Stimulated activated CD8-positive, alpha-beta memory T cell treated with anti-CD3 and anti-CD28 coated beads, Interleukin-7, amount 100 ng/mL, for 1 hour (primary cell): Measurements from ENCODE around the gene TOLLIP.

Source experiments
- DNase-seq, 2 donors: peaks; one replicate each; pipeline ENCODE4 v3.0.0-alpha.2; 2020; ENCODE audit warnings: low read depth in 2 of 2

The TOLLIP gene

DNA sequence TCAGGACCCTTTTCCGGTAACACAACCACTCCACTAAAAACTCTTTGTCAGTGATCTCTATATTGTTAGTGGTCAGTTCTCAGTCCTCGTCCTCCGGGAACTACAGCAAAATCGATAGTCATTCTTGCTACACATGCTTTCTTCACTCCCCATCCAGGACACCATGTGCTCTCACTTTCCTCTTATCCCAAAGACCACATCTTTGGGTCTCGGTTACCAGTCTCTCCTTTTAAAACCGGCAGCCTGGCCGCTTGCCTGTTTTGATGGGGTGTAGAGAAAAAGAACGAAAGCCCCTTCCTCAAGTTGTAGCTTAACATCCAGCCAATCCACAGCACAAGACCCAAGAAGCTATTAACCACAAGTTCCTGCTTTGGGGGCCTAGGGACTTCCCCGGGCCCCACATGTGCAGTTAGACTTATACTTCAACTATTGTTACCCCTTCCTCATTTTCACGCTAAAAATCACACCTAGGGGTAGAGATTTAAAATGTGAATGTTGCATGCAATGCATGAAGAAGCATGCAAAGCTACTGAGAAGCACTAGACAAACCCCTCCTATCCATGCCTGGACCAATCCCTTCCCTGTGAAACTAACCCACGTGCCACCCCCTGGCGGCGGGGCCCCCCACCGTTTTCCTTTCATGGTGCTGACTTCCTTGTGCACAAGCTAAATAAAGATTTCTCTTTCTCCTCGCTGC is 1.5 kb upstream of the TOLLIP start:
- no peak for DNase-seq

DNA sequence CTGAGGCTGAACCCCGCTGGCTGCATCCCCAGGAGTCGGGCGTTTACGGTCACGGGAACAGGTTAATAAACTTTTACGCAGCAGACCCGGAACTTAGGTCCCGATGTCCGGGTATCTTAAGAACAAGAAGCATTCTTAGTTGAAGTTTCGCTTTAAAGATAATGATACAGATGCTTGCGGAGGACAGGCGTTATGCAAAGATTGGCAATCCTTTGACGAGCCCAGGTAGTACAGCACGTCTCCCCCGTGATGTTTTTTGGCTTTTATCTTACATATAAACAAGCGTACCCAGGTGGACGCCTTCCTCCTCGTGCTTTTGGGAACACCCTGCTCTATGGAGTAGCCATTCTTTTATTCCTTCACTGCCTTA is 871 bp upstream of the TOLLIP start:
- no peak for DNase-seq

DNA sequence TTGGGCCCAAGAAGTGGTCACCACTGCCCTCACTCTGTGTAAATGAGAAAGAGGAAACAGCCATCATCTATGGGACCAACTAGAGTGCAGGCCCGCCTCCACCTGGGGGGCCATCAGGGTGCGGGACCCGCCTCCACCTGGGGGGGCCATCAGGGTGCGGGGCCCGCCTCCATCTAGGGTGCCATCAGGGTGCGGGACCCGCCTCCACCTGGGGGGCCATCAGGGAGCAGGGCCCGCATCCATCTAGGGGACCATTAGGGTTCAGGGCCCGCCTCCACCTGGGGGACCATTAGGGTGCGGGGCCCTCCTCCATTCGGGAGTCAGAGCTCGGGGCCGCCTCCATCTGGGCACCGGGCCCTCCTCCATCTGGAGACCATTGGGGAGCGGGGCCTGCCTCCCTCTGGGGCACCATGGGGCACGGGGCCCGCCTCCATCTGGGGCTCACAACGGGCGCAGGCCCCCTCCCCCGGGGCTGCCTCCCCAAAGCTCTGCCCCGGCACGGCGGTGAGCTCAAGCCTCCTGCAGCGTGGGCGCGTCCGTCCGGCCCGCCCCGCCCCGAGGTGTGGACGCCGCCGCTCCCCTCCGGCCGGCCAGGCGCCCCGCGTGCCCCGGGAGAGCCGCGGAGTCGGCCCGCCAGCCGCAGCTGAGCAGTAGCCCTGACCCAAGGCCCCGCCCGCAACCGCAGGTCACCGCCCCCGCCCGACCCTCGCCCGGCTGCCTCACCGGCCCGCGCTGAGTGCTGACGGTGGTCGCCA is 512 bp downstream of the TOLLIP start:
- no peak for DNase-seq

- DNase-seq, result no peak
Measured at GRCh38 chr11:1307998-1308742, 1.3 kb downstream of the TOLLIP start.

- DNase-seq, result no peak
Measured at GRCh38 chr11:1307163-1307870, 2.1 kb downstream of the TOLLIP start.

DNA sequence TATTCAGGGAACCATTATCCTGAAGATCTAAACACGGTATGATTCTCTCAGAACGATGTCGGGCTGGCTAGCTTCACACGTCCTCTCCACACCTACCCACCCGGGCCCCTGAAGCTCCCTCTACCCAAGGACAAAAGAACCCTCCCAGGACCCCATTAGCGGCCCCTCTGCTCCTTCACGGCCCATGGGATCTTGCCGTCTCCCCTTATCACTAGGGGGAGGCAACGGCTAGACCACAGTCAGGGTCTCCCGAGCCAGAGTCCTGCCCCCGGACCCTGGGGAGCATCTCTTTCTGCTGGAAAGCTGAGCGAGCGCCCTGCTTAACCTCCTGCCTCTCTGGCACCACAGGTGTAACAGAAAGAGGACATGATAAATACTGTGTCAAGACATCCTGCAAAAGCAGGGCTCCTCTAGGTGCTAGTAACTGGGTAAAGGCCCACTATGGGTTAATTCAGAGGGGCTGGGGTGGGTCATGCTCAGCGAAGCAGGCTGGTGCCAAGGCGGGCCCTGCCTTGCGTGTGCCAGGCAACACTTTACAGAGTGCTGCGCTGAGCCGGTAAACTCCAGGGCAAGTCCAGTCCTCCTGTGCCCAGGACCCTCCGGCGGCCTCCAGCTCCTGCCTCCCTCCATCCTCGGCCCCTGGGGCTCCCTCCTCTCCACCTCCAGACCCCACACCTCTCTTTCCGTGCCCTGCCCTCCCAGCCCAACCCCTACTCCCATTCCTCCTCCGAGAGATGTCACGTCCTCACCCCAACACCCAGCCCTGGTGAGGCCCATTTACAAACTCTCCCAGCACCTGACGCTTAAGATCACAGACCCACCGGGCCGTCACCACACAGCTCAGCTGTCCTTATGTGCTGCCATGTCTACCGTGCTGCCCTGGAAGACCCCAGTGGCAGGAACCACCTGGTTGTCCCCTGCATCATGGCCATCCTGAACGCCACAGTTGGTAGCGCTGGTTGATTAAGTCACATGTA is 3.0 kb downstream of the TOLLIP start:
- DNase-seq, result no peak

- DNase-seq, result no peak
Measured at GRCh38 chr11:1305501-1306056, 3.9 kb downstream of the TOLLIP start.

- DNase-seq, result no peak
Measured at GRCh38 chr11:1305063-1305495, 4.4 kb downstream of the TOLLIP start.

GRCh38 chr11:1304380-1304779 is 5.1 kb downstream of the TOLLIP start:
- DNase-seq, result no peak

GRCh38 chr11:1303973-1304372 is 5.5 kb downstream of the TOLLIP start:
- no peak for DNase-seq

DNA sequence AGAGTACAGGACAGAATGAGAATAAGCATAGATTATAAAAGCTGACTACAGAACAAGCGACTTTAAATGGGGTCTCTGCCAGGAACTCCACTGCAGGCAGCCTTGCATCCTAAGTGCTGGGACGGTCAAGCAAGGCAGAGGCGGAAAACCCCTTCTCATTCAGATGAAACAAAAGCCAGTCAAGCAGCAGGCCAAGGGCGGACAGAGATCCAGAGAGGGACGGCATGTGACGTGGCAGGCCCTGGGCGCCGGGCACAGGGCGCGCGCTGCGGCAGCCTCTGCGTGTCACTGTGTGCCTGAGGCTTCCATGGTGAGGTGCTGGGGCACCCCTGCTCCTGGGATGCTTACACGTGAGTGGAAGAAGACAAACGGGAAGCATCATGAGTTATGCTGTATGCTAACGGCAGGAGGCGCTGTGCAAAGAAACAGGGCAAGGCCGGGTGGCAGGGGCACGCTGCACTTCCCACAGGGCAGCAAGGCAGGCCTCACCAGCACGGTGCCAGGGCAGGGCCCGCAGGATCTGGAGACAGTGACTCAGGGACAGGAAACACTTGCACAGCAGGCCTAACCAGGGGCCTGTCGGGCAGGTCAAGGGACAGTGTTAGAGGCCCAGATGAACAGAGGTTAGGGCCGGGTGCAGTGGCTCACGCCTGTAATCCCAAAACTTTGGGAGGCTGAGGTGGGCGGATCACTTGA is 6.2 kb downstream of the TOLLIP start:
- DNase-seq, result no peak

DNA sequence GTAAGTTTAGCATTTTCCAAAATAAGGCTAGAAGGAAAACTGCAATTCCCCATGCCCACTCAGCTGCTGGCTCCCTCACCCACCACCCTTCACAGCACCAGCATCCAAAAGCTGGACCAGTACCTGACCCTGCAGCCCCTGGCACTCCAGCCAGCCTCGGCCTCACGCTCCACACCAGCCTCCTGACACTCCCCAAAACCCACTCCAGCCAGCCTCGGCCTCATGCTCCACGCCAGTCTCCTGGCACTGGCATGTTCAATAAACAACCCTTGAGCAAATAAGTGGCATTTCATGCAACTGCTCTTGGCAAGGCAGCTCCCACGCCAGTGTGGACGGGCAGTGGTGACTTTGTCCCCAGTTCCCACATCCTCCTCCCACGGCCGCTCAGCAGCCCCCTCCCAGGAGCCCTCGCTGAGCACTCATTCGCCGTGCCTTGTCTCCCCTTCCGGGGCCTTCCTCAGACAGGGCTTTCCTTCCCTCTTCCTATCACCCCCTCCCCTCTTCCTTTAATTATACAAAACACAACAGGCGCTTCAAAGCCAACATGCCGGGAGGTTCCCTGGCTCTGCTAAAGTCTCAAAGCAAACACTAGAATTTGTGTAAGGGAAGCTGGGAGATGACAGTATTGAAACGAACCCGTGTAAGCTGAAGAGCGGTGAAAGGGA is 6.8 kb downstream of the TOLLIP start:
- DNase-seq, result no peak

DNA sequence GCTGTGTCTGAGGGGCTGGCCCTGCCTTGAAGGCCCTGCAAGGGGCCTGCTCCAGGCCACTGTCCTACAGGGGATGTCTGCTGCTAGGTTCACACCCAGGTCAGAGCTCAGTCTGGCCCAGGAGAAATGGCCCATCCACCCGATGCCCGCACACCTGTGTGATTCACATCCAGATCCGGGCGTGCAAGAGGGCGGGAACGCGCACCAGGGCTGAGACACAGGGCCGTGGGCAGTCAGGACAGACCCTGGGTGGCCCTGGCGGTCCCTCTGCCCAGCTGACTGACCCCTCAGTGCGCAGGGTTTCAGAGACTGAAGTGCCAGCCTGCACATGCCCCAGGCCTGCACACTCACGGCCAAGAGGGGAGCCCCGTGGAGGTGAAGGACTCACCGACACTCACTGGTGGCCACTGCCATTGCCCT is 7.4 kb downstream of the TOLLIP start:
- no peak for DNase-seq

GRCh38 chr11:1301220-1302000 is 8.0 kb downstream of the TOLLIP start:
- DNase-seq, result no peak

GRCh38 chr11:1300569-1301187 is 8.8 kb downstream of the TOLLIP start:
- no peak for DNase-seq

GRCh38 chr11:1300121-1300520 is 9.3 kb downstream of the TOLLIP start:
- no peak for DNase-seq

GRCh38 chr11:1299621-1300020 is 9.8 kb downstream of the TOLLIP start:
- DNase-seq, result no peak
